Activated CD4-positive, alpha-beta T cell treated with anti-CD3 and anti-CD28 coated beads, Interleukin-2, amount 10 ng/mL, durations not matched to agents 7 days and 5 days (primary cell): ENCODE measurements around the gene ZNF862. TPM values are rescaled to one million over a fixed set of nuclear protein-coding genes. Genes with fewer than 3 reads are reported as not detected.

ENCODE experiments used
- CTCF ChIA-PET: fragments of 350-600 bp; sonication (Branson Sonifier 250); formaldehyde crosslinking; loops from one replicate; lab custom pipeline; 2021; ENCODE audit warnings: antibody characterized with exemption; lab: Charles Lee
- POLR2A ChIA-PET: fragments of 350-600 bp; sonication (Branson Sonifier 250); formaldehyde crosslinking; loops from one replicate; lab custom pipeline; 2021; ENCODE audit warnings: antibody characterized with exemption; lab: Charles Lee
- DNase-seq: peaks from one replicate; pipeline ENCODE4 v3.0.0-alpha.2; 2020
- H3K27ac Mint-ChIP-seq: one replicate; pipeline ENCODE4 v1.8.0; 2021; ENCODE audit warnings: mild to moderate bottlenecking, moderate library complexity, mixed read lengths
- H3K27me3 Mint-ChIP-seq: one replicate; pipeline ENCODE4 v1.8.0; 2021; ENCODE audit warnings: mixed read lengths
- H3K36me3 Mint-ChIP-seq: one replicate; pipeline ENCODE4 v1.8.0; 2021; ENCODE audit warnings: low read depth, mixed read lengths
- H3K4me1 Mint-ChIP-seq: one replicate; pipeline ENCODE4 v1.8.0; 2021; ENCODE audit warnings: mixed read lengths
- H3K4me3 Mint-ChIP-seq: one replicate; pipeline ENCODE4 v1.8.0; 2021; ENCODE audit warnings: mild to moderate bottlenecking, moderate library complexity, mixed read lengths
- H3K9me3 Mint-ChIP-seq: one replicate; pipeline ENCODE4 v1.8.0; 2021; ENCODE audit warnings: mixed read lengths
- total RNA-seq, 2 experiments: library from RNA; stranded (reverse); gene quantifications; one replicate each; pipeline ENCODE4 v1.2.3, GENCODE V29; 2021

Gene ZNF862
- total RNA-seq, 2 experiments from 2014 or later, result 31.3 to 35.8 TPM

DNA sequence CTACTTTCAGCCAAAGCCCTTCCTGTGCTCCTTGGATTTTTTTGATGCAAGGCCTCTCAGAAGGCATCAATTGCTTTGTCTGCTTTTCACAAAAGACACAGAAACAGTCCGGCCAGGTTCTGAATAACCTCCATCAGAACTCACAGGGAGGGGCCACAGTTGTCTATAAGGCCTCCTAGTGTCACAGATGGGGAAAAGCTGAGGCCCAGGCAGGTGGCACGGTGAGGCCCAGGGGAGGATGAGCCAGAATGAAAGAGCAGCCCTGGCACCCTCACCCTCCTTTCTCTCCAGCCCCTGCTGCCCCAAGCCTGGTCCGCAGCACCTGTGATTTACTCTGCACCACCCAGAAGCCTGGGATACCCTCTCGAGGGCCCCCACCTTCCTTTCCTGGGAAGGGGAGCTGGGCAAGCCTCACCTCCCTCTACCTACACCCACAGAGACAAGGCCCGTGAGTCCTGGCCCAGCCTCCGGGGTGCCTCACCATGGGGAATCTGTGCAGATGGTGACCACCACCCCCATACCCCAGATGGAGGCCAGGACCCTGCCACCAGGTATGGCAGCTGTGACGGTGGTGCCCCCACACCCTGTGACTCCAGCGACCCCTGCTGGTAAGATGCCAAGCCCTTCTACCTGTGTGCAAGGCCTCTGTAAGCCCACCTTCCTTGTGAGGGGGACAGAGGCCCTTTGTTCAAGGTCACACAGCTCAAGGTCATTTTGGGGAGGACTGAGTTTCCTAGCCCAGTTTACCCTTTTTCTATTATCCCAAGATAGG is 38.6 kb upstream of the ZNF862 start:
- ChIA-PET CTCF (interaction anchor here (3.9 kb wide), 1 partner anchor 137 kb away, joined by 12 read pairs; no protein-coding TSS in a partner anchor), POLR2A (no interaction called here)
- no peaks in the 10 kb centered on the region for H3K36me3 Mint-ChIP-seq
- peak; percentile 61 for DNase-seq
- no peak overlapping the region for H3K4me3 Mint-ChIP-seq
- no peak overlapping the region for H3K27ac Mint-ChIP-seq
- H3K9me3 Mint-ChIP-seq, result no peaks in the 10 kb centered on the region
- no peaks in the 10 kb centered on the region for H3K4me1 Mint-ChIP-seq
- no peaks in the 10 kb centered on the region for H3K27me3 Mint-ChIP-seq

DNA sequence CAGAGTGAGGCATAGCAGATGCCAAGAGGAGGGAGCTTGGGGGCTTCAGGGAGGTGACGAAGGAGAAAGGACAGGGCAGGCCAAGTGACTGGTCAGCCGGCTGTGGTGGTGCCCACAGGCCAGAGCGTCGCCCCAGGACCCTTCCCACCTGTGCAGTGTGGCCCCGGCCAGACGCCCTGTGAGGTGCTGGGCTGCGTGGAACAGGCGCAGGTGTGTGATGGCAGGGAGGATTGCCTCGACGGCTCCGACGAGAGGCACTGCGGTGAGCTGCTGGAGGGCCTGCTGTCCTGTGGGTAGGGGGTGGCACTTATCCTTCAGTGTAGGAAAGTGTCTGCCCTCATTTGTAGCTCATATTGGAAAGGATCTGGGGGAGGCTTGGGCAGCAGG is 38.0 kb upstream of the ZNF862 start:
- Mint-ChIP-seq H3K27me3 (no peaks in the 10 kb centered on the region), H3K27ac (no peak overlapping the region), H3K36me3 (no peaks in the 10 kb centered on the region), H3K9me3 (no peaks in the 10 kb centered on the region), H3K4me3 (no peak overlapping the region), H3K4me1 (no peaks in the 10 kb centered on the region)
- ChIA-PET CTCF (interaction anchor here (3.9 kb wide), 1 partner anchor 137 kb away, joined by 12 read pairs; no protein-coding TSS in a partner anchor), POLR2A (no interaction called here)
- DNase-seq, result no peak

DNA sequence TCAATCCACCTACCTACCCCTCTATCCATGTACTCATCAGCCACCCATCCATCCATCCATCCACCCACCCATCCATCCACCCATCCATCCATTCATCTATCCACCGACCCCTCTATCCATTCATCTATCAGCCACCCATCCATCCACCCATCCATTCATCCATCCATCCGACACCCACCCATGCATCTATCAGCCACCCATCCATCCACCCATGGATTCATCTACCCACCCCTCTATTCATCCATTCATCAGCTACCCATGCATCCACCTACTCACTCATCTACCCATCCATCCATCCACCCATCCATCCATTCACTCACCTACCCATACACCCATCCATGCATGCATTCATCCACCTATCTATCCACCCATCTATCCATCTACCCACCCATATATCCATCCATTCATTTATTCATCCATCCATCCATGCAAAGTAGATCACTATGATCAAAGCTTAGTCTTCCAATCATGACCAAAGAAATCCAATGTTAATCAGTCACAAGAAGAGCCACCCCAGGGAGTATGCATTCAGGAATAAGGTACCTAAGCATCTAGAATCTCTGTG is 37.1 kb upstream of the ZNF862 start:
- Mint-ChIP-seq H3K36me3 (no peaks in the 10 kb centered on the region), H3K4me1 (no peaks in the 10 kb centered on the region), H3K27ac (no peak overlapping the region), H3K27me3 (no peaks in the 10 kb centered on the region), H3K4me3 (no peak overlapping the region), H3K9me3 (no peaks in the 10 kb centered on the region)
- ChIA-PET CTCF (interaction anchor here (3.9 kb wide), 1 partner anchor 138 kb away, joined by 12 read pairs; no protein-coding TSS in a partner anchor), POLR2A (no interaction called here)
- DNase-seq, result no peak

DNA sequence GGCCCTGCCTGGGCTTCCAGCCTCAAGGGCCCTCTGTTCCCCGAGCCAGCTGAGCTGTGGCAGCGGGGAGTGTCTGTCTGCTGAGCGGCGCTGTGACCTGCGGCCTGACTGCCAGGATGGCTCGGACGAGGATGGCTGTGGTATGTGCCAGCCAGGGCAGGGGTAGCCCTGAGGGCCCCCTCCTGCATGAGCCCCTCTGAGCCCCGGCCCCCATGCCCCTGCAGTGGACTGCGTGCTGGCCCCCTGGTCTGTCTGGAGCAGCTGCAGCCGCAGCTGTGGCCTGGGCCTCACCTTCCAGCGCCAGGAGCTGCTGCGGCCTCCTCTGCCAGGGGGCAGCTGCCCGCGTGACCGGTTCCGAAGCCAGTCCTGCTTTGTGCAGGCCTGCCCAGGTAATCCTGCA is 36.4 kb upstream of the ZNF862 start:
- H3K36me3 Mint-ChIP-seq, result no peaks in the 10 kb centered on the region
- H3K9me3 Mint-ChIP-seq, result no peaks in the 10 kb centered on the region
- CTCF ChIA-PET, result no interaction called here
- no peaks in the 10 kb centered on the region for H3K27me3 Mint-ChIP-seq
- no peak overlapping the region for H3K27ac Mint-ChIP-seq
- no peaks in the 10 kb centered on the region for H3K4me1 Mint-ChIP-seq
- no peak overlapping the region for H3K4me3 Mint-ChIP-seq
- POLR2A ChIA-PET, result no interaction called here
- DNase-seq, result no peak

DNA sequence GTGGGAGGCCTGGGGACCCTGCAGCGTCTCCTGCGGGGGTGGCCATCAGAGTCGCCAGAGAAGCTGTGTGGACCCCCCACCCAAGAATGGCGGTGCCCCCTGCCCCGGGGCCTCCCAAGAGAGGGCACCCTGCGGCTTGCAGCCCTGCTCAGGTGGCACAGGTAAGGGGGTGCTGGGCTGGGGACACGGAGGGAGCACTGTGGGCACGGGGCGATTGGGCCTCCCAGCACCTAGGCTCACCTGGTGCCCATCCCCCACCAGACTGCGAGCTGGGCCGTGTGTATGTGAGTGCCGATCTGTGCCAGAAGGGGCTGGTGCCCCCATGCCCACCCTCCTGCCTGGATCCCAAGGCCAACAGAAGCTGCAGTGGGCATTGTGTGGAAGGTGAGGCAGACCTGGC is 35.2 kb upstream of the ZNF862 start:
- Mint-ChIP-seq H3K27ac (no peak overlapping the region), H3K9me3 (no peaks in the 10 kb centered on the region), H3K4me3 (no peak overlapping the region), H3K27me3 (no peaks in the 10 kb centered on the region), H3K36me3 (no peaks in the 10 kb centered on the region), H3K4me1 (no peaks in the 10 kb centered on the region)
- DNase-seq, result no peak
- ChIA-PET CTCF (no interaction called here), POLR2A (no interaction called here)

DNA sequence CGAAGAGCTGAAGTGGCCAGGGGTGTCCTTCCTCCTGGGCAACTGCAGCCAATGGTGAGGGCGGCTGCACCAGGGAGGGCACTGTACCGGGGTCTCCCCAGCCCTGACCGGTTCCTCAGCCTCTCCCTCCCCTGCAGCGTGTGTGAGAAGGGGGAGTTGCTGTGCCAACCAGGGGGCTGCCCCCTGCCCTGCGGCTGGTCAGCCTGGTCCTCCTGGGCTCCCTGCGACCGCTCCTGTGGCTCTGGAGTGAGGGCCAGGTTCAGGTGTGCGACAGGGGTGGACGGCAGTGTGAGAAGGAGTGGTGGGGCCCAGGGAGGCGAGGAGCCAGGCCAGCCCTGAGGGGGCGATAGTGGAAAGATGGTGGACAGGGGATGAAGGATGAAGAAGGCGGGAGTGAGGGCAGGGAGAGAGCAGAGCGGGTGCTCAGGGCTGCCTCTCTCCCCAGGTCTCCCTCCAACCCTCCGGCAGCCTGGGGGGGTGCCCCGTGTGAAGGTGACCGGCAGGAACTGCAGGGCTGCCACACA is 34.6 kb upstream of the ZNF862 start:
- no peaks in the 10 kb centered on the region for H3K4me1 Mint-ChIP-seq
- POLR2A ChIA-PET, result no interaction called here
- H3K4me3 Mint-ChIP-seq, result no peak overlapping the region

DNA sequence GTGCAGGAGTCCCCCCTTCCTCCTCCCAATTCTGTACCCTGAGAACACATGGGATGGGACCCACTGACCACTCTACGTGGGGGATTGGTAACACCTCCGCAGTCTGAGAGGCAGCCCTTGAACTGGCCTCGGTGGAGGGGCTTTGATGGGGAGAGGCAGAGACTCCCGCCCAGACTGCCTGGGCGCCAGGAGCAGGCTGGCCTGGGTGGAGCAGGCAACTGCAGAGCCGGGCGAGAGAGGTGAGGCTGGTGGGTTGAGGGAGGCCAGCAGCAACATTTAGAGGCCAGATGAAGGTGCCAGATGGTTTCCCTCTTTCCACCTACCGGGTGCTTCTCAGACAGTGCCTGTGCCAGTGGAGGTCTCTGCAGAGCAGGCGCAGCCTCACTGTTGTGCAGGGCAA is 34.1 kb upstream of the ZNF862 start:
- Mint-ChIP-seq H3K4me3 (no peak overlapping the region), H3K27ac (no peak overlapping the region)
- CTCF ChIA-PET, result no interaction called here

More for the DNA sequence above, 34.6 kb upstream of the ZNF862 start:
- Mint-ChIP-seq H3K27ac (no peak overlapping the region), H3K9me3 (no peaks in the 10 kb centered on the region), H3K36me3 (no peaks in the 10 kb centered on the region), H3K27me3 (no peaks in the 10 kb centered on the region)
- no peak for DNase-seq
- CTCF ChIA-PET, result no interaction called here

DNA sequence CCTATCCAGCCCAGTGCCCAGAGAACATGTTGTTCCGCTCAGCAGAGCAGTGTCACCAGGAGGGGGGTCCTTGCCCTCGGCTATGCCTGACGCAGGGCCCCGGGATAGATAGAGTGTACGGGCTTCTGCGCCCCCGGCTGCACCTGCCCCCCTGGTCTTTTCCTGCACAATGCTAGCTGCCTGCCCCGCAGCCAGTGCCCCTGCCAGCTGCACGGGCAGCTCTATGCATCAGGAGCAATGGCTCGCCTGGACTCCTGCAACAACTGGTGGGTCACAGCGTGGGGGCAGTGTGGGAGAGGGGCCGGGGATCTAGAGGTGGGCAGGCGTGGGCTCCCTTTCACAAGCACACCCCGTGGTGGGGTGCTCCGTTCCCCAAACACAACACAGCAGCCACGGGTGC is 31.4 kb upstream of the ZNF862 start:
- ChIA-PET POLR2A (no interaction called here), CTCF (interaction anchor here (1.0 to 1.6 kb wide), 4 partner anchors 16 to 65 kb away, joined by 3 to 4 read pairs (median 3); partner anchors contain the start of gene ZNF862)
- H3K27ac Mint-ChIP-seq, result no peak overlapping the region
- no peaks in the 10 kb centered on the region for H3K4me1 Mint-ChIP-seq
- no peak overlapping the region for H3K4me3 Mint-ChIP-seq
- no peaks in the 10 kb centered on the region for H3K27me3 Mint-ChIP-seq
- no peak for DNase-seq
- H3K9me3 Mint-ChIP-seq, result no peaks in the 10 kb centered on the region
- no peaks in the 10 kb centered on the region for H3K36me3 Mint-ChIP-seq

More for the DNA sequence above, 34.1 kb upstream of the ZNF862 start:
- H3K9me3 Mint-ChIP-seq, result no peaks in the 10 kb centered on the region
- H3K4me1 Mint-ChIP-seq, result no peaks in the 10 kb centered on the region
- H3K27me3 Mint-ChIP-seq, result no peaks in the 10 kb centered on the region
- POLR2A ChIA-PET, result no interaction called here
- H3K36me3 Mint-ChIP-seq, result no peaks in the 10 kb centered on the region
- no peak for DNase-seq

DNA sequence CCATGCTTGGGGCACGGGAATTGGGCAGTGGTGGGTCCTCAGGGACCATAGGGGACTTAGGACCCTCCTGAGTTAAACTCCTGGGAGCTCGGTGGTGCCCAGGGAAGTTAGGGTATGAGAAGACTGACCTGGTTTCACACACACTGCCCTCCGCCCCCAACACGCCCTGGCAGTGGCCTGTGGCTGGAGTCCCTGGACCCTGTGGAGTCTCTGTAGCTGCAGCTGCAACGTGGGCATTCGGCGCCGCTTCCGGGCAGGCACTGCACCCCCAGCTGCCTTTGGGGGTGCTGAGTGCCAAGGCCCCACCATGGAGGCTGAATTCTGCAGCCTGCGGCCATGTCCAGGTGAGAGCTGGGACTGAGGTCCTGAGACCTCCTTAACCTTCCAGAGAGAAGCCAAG is 29.9 kb upstream of the ZNF862 start:
- ChIA-PET POLR2A (no interaction called here), CTCF (no interaction called here)
- H3K27me3 Mint-ChIP-seq, result no peaks in the 10 kb centered on the region
- no peak for DNase-seq
- no peak overlapping the region for H3K4me3 Mint-ChIP-seq
- H3K9me3 Mint-ChIP-seq, result no peaks in the 10 kb centered on the region
- no peak overlapping the region for H3K27ac Mint-ChIP-seq
- H3K36me3 Mint-ChIP-seq, result no peaks in the 10 kb centered on the region
- H3K4me1 Mint-ChIP-seq, result no peaks in the 10 kb centered on the region

DNA sequence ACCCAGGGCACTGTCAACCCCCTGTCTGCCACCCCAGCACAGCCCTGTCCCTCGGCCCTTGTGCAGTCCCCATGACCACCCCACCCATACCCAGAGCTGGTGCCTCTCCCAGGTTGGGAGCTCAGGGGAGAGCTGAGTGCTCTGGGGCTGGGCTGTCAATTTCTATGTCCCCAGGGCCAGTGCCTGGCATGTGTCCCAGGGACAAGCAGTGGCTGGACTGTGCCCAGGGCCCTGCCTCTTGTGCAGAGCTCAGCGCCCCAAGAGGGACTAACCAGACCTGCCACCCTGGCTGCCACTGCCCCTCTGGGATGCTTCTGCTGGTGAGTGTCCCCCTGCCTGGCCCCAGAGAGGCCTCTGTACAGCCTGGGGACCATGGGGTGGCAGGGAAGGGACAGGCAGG is 29.0 kb upstream of the ZNF862 start:
- CTCF ChIA-PET, result no interaction called here
- no peak for DNase-seq
- H3K27me3 Mint-ChIP-seq, result no peaks in the 10 kb centered on the region
- no peak overlapping the region for H3K27ac Mint-ChIP-seq
- POLR2A ChIA-PET, result no interaction called here
- H3K4me3 Mint-ChIP-seq, result no peak overlapping the region
- H3K4me1 Mint-ChIP-seq, result no peaks in the 10 kb centered on the region
- no peaks in the 10 kb centered on the region for H3K9me3 Mint-ChIP-seq
- no peaks in the 10 kb centered on the region for H3K36me3 Mint-ChIP-seq

DNA sequence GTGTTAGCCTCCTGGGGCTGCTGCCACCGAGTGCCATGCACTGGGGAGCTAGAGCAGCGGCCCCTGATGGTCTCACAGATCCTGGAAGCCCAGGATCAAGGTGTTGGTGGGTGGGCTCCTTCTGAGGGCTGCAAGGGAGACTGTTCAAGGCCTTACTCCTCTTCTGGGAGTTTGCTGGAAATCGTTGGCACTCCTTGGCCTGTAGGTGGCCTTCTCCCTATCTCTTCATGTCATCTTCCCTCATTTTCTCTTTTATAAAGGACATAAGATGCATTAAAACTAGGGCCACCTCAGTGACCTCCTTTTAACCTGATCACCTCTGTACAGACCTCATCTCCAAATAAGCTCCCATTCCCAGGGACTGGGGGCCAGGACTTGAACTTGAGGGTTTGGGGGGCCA is 27.0 kb upstream of the ZNF862 start:
- DNase-seq, result no peak
- POLR2A ChIA-PET, result no interaction called here
- no peaks in the 10 kb centered on the region for H3K36me3 Mint-ChIP-seq
- CTCF ChIA-PET, result no interaction called here
- no peaks in the 10 kb centered on the region for H3K27me3 Mint-ChIP-seq
- no peak overlapping the region for H3K27ac Mint-ChIP-seq
- no peak overlapping the region for H3K4me3 Mint-ChIP-seq
- no peaks in the 10 kb centered on the region for H3K4me1 Mint-ChIP-seq
- no peaks in the 10 kb centered on the region for H3K9me3 Mint-ChIP-seq

DNA sequence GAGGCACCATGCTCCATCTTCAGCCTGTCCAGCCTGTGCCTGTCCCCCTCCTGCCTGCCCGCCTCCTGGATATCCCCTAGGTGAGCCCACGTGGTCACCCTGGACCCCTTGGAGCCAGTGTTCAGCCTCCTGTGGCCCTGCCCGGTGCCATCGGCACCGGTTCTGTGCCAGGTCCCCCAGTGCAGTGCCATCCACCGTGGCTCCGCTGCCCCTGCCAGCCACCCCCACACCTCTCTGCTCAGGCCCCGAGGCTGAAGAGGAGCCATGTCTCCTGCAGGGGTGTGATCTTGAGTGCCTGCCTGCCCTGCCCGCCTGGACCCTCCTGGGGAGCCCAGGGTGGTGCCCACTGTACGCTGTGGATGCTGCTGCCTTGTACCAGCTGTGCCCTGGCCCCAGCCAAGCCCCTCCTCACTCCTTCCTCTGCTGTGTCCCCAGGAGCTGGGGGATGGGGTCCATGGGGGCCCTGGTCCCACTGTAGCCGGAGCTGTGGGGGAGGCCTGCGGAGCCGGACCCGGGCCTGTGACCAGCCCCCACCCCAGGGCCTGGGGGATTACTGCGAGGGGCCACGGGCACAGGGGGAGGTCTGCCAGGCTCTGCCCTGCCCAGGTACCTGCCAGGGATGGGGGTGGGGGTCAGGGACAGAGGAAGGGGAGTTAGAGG is 26.2 kb upstream of the ZNF862 start:
- no peaks in the 10 kb centered on the region for H3K36me3 Mint-ChIP-seq
- ChIA-PET POLR2A (no interaction called here), CTCF (no interaction called here)
- no peak overlapping the region for H3K27ac Mint-ChIP-seq
- H3K4me3 Mint-ChIP-seq, result no peak overlapping the region
- H3K4me1 Mint-ChIP-seq, result no peaks in the 10 kb centered on the region
- no peaks in the 10 kb centered on the region for H3K9me3 Mint-ChIP-seq
- DNase-seq, result no peak
- no peaks in the 10 kb centered on the region for H3K27me3 Mint-ChIP-seq
